Glomerular visceral epithelial cell (primary cell): ENCODE measurements around the gene SNAP29.
"Not testable (repeated sequence)": the region's sequence is repeated elsewhere in the genome, so short reads cannot be mapped to it uniquely, and the experiment has no call there.

Experiments used
- DNase-seq: peaks from one replicate; pipeline ENCODE4 v3.0.0-alpha.2; 2016; ENCODE audit errors: extremely low spot score

SNAP29 gene

GRCh38 chr22:20858615-20859416, at the start of gene SNAP29, which contains the start of gene PI4KA:
Gene SNAP29, plus strand, starts transcription at chr22:20859007. Its CDS starts 104 bp downstream, at chr22:20859111.
Gene PI4KA, minus strand, starts transcription at chr22:20858811. Its CDS starts 86 bp downstream, at chr22:20858725.
- DNase-seq = peak; percentile 96

GRCh38 chr22:20809538-20810185, 49.1 kb upstream of the SNAP29 start:
- DNase-seq = no peak

GRCh38 chr22:20810645-20811044, 48.2 kb upstream of the SNAP29 start:
- no peak for DNase-seq

GRCh38 chr22:20811171-20811570, 47.6 kb upstream of the SNAP29 start:
- no peak for DNase-seq

- DNase-seq = no peak
These were observed 46.7 kb upstream of the SNAP29 start for GRCh38 chr22:20811971-20812660.

GRCh38 chr22:20813056-20813455, 45.8 kb upstream of the SNAP29 start:
- no peak for DNase-seq

- no peak for DNase-seq
These were observed 44.5 kb upstream of the SNAP29 start for GRCh38 chr22:20814221-20814808.

GRCh38 chr22:20815477-20816050, 43.2 kb upstream of the SNAP29 start:
- DNase-seq = no peak

GRCh38 chr22:20816559-20816958, 42.2 kb upstream of the SNAP29 start:
- DNase-seq = no peak

- DNase-seq = no peak
These were observed 40.3 kb upstream of the SNAP29 start for GRCh38 chr22:20818471-20818870.

- DNase-seq = no peak
These were observed 39.3 kb upstream of the SNAP29 start for GRCh38 chr22:20819471-20819870.

- not testable (repeated sequence) for DNase-seq
These were observed 37.0 kb upstream of the SNAP29 start for GRCh38 chr22:20821717-20822239.

GRCh38 chr22:20822240-20822639, 36.6 kb upstream of the SNAP29 start:
- DNase-seq = no peak

- no peak for DNase-seq
These were observed 35.5 kb upstream of the SNAP29 start for GRCh38 chr22:20823264-20823663.

GRCh38 chr22:20825216-20825615, 33.6 kb upstream of the SNAP29 start:
- DNase-seq = not testable (repeated sequence)

- DNase-seq = no peak
These were observed 33.2 kb upstream of the SNAP29 start for GRCh38 chr22:20825624-20826023.

- DNase-seq = not testable (repeated sequence)
These were observed 32.2 kb upstream of the SNAP29 start for GRCh38 chr22:20826373-20827152.

GRCh38 chr22:20829491-20830134, 29.2 kb upstream of the SNAP29 start:
- DNase-seq = no peak

- no peak for DNase-seq
These were observed 25.6 kb upstream of the SNAP29 start for GRCh38 chr22:20833225-20833665.

- DNase-seq = no peak
These were observed 24.6 kb upstream of the SNAP29 start for GRCh38 chr22:20834206-20834605.
